Hematopoietic multipotent progenitor cell treated with erythropoietin and hydrocortisone succinate and interleukin-3 and kit ligand, for 6 days (in vitro differentiated cells): ENCODE measurements around the gene ACVR1B.

Experiments
- DNase-seq: peaks from one replicate; pipeline ENCODE4 v3.0.0-alpha.2; 2015

ACVR1B gene

DNA sequence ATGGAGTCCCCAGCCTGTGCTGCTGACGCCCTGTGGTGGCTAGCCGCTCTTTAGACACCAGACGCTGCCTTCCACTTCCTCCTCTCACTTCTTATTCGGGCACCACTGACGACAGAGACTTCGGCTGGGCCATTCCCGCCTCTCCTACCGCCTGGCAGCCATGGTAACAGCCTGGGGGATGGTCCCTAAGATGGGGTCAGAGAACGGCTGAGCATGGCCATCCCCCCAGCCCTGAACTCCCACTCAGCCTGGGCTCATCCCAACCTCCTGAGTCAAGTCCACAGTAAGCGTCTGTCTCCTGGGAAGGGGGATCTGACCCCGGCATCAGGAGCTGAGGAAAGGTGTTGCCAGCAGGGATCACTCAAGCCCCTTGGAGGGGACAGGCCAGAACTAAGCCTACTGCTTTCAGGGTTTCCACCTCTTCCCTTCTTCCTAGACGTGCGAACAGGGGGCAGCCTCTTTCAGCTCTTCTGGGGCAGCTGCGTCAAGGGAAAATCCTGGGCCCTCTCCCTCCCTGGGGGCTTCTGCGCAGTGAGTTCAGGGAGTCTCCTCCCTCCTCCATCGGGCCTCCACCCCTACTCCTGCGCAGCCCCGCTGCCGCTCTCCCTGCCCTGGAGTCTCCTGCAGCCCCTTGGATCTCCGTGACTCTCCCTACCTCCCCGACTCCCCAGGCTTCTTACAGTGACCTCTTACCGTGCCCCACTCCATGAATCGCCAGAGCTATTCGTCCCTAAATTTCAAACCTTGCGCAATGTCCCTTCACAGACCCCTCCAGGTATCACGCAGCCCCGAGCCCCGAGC is 54.6 kb downstream of the ACVR1B start:
- peak; percentile 78 for DNase-seq

DNA sequence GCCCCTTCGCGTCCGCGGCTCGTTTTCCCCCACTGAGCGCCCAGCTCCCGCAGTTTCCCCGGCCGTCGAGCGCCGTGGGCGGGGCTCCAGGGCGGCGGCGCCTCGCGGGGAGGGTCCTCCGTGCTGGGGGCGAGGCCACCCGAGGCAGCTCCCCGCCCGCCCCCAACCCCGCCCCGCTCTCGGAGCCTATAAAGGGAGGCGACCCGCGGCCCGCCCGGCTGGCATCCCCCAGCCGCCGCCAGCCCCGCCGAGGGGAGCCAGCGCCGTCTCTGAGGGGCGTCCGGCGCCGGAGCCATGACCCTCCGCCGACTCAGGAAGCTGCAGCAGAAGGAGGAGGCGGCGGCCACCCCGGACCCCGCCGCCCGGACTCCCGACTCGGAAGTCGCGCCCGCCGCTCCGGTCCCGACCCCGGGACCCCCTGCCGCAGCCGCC is 55.2 kb downstream of the ACVR1B start, which contains the start of gene TAMALIN:
Gene TAMALIN (plus strand): TSS at position 221 of the 432 bp plus-strand sequence. CDS start 74 bp downstream, at position 295.
- peak; percentile 61 for DNase-seq

DNA sequence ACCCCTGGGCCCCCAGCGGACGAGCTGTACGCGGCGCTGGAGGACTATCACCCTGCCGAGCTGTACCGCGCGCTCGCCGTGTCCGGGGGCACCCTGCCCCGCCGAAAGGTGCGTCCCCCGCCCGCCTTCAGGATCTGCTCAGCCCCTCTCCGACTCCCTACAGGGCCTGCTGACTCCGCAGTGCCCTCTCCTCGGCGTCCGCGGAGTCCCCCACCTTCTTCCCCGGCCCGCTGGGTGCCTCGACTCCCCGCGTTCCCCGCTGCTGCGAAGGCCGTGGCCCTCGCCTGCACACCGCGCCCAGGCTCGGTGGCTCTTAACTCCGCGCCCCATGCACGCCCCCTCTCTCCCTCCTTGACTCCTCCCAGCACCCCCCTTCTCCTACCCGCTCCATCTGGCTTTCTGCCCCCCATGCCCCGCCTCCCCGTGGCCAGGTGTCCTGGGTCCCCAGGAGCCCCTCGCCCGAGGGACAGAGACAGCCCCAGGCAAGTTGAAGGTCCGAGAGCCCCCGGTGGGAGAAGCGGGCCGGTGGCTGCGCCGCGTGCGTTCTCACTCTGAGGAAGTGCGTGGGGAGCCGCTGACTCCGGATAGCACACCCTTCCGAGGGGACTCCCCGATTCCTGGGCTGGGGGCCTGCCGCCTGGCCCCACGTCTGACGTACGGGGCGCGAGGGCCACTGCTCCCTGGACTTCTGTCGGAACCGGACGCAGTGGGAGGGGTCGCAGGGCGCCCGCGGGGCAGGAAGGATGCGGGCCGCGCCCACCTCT is 55.8 kb downstream of the ACVR1B start:
- peak; percentile 20 for DNase-seq

DNA sequence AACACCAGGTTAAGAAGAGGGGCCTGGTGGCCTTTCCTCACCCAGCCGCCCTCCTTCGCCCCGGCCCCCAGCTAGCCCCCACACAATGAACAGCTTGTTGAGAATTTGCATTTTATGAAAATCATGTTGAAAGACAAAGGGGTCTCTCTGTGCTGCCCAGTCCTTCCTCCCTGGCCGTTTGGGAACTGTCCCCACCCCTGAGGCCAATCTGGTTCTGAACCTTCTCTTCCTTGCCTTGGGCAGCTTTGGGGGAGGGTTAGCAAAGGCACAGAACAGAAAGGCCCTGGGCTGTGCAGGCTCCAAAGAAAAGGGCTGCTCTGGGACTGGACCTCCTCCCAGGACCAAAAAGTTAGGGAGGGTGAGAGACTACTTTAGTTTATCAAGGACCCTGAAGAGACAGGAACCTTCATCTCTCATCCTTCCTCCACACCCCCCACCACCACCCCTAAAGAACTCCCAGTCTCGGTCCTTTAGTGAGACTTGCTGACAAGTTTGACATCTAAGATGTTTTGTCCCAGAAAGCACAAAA is 56.5 kb downstream of the ACVR1B start:
- no peak for DNase-seq

DNA sequence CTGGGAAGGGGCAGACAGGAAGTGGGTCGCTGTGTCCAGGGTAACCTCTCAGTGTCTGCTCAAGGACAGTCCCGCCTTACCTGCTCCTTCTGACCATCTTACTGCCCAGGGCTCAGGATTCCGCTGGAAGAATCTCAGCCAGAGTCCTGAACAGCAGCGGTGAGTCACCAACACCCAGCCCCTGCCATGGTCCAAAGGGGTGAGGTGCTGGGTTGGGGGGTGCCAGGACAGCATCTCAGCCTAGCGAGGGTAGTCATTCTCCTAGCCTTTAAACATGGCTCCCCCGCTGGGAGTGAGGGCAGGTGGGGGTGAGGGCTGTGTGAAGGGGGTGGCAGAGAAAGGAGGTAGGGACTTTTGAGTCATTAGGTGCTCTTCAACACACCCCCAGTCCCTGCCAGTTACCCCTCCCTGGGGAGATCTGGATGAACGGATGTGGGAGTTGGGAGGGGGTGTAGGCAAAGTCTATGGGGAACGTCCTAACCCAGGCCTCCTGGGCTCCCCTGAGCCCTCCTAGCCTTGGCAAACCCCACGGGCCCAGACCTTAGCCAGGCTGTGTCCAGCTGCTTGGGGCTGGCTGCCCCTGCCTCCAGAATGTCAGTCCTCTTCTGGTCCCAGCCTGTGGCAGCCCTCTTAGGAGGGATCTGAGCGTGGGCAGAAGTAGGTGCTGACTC is 57.7 kb downstream of the ACVR1B start:
- DNase-seq: no peak

DNA sequence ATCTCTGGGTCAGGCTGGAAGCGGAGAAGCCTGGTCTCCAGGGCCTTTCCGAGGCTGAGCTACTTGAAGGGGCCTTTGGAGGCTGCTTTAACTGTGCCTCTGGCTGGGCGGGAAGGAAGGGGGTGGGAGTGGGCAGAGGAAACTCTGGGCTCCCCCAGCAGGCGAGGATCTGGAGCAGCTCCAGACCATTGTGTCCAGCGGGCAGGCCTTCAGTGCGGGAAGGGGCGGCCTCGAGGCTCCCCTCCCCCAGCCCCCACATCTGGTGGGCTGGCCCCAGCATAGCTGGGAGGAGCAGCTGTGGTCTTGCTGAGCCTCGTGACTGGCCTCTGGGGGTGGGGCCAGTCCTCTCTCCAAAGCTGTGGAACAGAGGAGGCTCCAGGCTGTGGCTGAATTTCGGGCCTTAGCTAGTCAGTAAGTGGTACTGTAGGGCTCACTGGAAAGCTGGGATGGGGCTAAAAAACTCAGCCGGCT is 58.7 kb downstream of the ACVR1B start:
- peak; percentile 67 for DNase-seq

DNA sequence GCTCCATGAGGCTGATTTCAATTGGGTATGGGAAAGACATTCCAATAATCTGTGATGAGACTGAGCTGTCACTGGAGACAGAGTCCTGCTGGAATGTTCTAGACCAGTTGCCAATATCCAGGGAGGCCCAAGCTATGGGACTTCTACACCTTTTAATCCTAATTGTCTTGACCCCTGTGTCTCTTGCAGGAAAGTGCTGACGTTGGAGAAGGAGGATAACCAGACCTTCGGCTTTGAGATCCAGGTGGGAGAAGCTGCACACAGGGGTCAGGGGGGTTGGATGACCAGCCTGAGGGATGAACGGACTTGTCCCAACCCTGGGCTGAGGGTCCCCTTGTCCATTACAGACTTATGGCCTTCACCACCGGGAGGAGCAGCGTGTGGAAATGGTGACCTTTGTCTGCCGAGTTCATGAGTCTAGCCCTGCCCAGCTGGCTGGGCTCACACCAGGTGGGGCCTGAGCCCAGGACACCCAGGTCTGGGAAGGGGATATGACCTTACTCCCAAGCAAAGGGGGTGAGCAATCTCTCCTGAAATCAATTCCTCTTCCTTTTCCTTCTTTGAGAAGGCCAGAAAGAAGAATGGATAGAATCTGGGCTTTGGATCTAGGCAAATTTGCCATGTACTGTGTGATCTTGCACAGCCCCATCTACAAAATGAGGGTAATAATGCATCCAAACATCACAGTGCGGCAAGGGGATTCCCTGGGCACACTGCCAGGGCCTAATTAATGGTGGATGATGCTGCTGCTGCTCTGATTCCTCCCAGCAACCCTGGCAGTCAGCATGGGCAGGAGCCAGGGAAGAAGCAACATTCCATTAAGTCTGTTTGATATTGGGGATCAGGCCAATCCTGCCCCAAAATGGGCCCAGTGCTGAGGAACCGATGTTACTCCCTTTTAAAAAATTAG is 59.4 kb downstream of the ACVR1B start:
- DNase-seq: no peak

DNA sequence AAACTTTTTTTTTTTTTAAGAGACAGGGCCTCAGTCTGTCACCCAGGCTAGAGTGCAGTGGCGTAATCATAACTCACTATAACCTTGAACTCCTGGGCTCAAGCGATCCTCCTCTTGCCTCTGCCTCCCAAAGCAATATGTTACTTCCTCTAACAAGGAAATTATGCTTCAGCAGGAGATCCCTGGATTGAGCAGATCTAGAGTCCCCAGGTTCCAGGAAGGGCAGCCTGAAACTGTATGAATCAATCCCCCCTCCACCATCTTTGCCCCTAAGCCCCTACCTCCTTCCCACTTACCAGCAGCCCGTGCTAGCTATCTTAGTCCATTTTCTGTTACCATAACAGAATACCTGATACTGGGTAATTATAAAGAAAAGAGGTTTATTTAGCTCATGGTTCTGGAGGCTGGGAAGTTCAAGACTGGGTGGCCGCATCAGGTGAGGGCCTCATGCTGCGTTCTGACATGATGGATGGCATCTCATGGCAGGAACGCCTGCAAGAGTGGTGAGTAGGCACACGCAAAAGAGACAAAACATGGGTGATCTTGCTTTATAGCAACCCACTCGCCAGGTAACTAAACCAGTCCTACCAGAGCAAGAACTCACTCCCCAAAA is 60.2 kb downstream of the ACVR1B start:
- no peak for DNase-seq

DNA sequence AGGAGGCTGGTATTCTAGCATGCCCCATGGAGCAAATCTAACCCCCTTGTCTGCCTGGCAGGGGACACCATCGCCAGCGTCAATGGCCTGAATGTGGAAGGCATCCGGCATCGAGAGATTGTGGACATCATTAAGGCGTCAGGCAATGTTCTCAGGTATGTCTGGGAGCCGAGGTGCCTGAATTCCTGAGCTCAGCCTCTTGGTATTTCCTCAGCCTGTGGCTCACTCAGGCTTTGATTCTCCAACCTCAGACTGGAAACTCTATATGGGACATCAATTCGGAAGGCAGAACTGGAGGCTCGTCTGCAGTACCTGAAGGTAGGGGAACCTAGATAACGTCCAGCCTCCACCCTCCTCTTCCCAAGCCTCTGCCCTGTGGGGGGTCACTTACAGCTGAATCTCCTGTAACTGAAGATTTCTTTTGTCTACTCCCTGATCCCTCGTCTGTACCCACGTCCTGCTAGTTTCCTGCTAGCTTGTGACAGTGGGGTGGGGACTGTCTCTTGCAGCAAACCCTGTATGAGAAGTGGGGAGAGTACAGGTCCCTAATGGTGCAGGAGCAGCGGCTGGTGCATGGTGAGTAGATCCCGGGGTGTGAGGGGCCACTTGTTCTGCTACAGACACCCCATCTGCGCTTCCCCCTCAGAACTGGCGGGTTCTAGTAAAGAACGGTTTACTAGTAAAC is 62.3 kb downstream of the ACVR1B start:
- no peak for DNase-seq

DNA sequence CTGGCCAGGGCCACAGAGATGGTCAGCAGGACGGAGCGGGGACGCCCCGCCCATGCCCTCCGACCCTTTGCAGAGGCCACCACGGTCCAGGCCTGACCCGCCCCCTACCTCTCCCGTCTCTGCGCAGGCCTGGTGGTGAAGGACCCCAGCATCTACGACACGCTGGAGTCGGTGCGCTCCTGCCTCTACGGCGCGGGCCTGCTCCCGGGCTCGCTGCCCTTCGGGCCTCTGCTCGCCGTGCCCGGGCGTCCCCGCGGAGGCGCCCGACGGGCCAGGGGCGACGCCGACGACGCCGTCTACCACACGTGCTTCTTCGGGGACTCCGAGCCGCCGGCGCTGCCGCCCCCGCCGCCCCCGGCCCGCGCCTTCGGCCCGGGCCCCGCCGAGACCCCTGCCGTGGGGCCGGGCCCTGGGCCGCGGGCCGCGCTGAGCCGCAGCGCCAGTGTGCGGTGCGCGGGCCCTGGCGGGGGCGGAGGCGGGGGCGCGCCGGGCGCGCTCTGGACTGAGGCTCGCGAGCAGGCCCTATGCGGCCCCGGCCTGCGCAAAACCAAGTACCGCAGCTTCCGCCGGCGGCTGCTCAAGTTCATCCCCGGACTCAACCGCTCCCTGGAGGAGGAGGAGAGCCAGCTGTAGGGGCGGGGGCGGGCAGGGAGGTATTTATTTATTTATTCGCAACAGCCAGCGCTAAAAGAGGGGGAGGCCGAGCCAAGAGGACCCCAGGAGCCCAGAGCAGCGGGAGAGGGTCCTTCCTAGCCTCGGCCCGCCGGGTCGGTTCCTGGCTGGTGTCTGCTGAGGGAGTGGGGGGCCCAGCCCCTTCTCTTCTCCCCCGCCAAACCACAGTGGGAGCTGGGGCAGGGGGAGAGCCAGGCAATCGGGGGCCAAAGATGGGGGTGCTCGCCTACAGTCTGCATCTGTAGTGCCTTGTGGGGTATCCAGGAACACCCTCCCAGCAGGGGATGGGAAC is 63.4 kb downstream of the ACVR1B start:
- no peak for DNase-seq

DNA sequence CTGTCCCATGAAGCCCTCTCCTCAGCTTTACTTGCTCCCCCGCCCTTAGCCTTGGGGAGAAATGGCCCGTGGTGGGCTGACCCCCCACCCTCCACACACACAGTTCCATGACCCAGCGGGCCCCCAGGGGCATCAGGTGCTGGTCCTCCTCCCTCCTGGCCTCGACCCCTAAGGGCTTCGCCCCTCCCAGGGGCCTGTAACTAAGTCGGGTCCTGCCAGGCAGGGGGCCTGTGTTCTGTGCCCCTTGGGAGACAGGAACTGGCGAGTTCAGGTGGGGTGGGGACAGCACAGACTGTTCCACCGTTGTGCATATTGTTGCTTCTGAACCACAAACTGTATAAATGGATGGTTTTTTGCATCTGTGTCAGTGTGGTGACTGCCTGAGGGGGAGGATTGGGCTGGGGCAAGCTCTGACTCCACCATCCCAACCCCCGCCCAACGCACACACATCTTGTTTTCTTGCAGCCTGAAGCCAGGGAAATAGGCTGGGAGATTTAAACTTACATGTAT is 64.1 kb downstream of the ACVR1B start:
- no peak for DNase-seq

DNA sequence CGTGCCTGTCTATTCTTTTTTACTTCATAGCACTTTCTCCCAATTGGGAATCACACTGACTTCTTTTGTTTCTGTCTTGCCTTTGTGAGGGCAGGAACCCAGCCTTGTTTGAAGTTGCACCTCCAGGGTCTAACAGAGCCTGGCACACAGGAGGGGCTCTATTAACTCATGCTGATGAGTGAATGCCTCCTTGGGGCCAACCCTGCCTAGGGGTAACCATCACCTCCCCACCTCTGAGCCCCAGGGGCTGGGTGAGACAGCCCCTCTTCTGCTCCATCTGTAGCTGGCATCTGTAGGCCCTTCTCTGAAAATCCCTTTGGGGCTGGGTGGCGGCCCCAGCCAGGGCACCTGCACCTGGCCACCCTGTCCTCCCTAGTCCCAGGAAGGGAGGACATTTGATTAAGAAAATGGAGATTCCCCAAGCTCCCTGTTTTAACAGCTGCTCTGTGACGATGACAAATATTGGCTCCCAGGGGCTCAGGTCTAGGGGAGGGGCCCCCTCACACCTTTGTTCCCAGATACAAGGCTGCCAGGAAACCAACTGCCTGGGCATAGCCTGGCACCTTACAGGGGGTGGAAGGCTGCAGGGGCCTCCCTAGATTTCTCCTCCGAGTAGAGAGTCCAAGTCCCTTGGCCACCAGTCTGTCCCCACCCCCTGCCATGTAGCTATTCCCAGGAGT is 67.1 kb downstream of the ACVR1B start:
- DNase-seq: no peak

DNA sequence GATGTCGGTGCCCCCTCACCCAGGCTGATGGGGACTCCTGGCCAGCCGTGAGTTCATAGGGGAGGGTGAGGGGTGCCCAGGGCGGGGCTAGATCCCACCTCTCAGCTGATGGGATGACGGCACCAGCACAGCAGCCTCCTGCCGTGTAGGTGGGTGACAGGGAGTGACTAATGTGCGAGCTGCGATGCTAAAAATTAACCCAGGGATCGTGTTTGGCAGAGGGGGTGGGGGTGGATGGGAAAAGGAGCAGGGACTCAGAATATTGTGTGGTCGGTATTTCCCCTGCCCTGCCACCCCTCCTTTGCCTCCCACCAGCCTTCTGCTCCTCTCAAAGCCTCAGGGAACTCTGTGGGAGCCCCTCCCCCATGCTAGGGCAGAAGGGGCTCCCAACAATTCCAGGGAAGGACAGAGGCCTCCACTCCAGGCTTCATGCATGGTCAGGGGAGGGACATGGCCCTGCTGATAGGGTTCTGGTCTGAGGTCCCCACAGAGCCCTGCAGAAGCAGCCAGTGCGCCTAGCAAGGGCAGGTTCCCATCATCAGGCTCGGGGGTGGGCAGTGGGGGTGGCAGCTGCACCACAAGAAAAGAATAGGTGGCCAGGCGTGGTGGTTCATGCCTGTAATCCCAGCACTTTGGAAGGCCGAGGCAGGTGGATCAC is 67.7 kb downstream of the ACVR1B start:
- DNase-seq: no peak

DNA sequence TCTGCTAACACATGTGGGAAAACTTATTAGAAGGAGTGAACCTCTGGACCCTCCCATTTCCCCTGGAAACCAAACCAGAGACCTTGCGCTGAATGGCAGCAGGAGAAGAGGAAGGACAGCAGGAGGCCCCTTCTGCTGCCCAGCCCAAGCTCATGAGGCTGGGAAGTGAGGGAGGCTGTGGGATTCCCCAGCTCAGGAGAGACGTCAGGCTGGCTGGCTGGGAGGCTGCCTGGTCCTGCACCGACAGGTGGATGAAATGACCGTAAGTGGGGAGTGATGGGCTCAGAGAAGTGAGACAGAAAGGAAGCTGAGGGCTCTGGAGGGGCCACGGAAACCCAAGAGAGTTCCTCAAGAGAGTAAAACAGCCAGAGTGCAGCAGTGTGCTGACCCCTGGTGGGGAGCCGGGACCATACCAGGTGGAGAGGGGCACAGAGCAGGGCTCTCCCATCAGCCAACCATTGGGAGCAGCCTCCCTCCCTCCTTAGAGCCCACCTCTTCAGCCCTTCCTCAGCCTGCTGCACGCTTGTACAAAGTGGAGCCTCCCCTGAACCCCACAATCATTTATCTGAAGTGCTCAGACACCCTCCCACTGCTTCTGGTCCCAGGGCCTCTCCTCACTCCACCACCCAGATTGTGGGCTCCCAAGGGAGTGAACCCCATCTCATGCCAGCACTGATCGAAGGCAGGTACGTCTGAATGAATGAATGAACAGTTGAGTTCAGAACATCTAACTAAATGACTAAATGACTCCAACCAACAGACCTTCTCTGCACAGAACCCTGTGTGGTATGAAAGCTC is 69.2 kb downstream of the ACVR1B start:
- peak; percentile 87 for DNase-seq

DNA sequence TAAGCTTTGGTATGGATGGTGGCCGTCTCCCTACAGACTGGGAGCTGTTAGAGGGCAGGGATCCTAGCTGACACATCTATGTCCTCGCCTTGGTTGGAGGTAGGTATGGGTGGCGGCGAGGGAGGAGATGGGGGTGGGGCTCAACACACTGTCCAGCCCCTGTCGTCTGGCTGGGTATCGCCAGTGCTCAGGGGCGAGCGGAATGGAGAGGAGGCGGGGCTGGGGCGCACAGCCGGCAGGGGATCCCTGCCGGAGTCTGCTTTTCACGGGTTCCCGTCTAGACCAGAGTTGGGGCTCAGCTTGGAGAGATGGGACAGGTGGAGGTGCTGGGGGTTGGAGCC is 71.3 kb downstream of the ACVR1B start:
- peak; percentile 65 for DNase-seq

DNA sequence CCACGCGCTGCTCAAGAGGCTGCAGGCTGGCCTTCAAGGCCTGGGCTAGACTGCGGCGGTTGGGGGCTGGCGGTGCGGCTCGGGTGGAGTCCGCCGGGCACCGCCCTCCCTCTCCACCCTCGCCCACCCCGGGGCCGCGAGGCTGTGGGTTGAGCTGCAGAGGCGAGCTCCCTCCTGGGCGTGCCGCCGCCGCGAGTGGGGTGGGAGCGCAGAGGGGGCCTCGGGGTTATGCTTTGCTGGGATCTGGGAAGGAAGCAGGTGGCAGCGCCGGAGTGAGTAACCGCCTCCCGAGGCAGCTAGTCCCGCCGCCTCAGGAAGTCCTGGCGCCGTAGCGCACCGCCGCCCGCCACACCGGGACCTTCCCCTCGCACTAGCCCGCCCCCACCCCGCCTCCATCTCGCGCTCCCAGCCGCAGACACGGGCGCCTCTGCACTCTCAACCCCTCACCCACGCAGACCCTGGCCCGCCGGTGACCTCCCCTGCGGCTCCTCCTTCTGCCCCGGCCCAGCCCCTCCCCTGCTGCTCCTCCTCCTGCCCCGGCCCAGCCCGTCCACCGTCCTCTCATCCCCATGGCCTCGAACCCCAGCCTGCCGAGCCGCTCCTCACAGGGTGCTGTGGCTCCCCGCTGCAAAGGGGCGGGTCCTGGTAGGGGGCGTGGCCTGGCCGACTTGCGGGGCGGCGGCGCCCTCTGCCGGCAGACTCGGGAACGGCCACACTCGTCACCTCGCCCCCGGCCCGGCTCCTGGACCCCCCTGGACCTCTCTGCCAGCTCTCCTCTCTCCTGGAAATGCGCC is 71.9 kb downstream of the ACVR1B start:
- DNase-seq: peak; percentile 91
